ELR (cell line): ENCODE results near the gene TVP23C.

ENCODE experiments used
- DNase-seq: peaks from one replicate; pipeline ENCODE4 v3.0.0-alpha.2; 2015; ENCODE audit warnings: low read depth

Gene TVP23C

GRCh38 chr17:15496735-15497670 is 66.3 kb downstream of the TVP23C start:
- DNase-seq = no peak

- no peak for DNase-seq
Measured at GRCh38 chr17:15494821-15495220, 68.5 kb downstream of the TVP23C start.

GRCh38 chr17:15493693-15494035 is 69.6 kb downstream of the TVP23C start:
- no peak for DNase-seq

DNA sequence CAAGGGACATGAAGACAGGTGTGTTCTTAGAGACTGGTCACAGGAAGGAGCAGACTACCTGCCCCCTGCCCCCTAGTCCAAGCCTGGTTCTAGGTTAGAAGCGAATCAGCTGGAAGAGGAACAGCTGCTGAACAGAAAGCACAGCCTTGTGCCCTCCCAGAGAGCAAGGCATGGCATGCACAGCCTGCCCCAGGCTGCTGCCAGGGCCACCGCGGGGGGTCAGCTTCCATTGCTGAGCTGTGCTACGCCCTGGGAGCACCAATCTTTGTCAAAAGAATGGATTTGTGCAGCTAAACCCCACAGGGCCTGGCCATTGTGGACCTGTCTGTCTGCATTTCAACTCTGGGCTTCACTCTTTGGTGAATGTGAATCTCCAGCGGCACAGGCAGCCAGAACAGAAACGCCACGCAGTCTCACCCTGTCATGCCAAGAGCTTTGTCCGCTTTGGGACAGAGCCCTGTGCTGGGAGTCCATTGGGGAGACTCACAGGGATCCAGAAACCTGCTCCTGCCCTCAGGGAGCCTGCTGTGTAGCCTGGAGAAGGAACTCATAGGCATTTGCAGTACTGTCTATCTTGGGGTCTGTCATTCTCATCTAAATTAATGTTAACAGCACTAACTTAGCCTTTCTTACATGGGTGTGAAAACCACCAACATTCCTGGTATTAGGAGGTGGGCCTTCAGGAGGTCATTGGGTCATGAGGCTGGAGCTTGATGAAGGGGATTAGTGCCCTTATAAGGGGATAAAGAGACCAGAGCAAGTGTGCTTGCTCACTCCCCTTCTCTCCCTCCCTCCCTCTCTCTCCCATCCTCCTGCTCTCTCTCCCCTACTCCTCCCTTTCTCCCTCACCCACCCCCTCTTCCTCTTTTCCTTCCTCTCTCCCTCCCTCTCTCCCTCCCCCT is 70.2 kb downstream of the TVP23C start:
- no peak for DNase-seq

- DNase-seq = no peak
Measured at GRCh38 chr17:15492186-15492585, 71.1 kb downstream of the TVP23C start.

DNA sequence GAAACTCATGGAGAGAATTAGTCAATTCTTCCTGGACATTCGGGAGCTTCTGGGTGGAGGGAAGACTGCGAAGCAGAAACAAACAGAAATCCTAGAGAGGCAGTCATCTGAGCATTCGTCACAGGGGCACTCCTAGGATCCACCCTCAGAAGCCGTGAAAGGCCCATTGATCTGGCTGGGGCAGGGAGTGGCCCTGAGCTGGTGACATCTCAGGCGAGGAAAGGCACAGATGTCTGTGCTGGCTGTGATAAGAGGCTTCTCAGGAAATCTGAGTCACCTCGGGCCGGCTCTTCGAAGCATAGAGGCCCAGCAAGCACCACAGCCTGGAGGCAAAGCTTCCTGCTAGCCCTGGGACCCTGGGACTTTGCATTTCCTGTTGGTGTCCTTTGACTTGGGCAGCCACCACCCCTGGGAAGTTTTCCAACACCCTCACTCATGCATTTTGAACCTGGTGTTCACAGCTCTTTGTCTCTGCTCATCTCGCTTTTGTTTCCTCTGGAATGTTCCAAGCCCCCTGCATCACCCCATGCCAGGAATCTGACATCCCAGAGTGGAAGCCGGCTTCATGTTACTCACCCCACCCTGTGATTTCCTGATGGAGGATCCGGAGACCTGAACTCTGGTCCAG is 72.5 kb downstream of the TVP23C start:
- DNase-seq = peak; percentile 90

DNA sequence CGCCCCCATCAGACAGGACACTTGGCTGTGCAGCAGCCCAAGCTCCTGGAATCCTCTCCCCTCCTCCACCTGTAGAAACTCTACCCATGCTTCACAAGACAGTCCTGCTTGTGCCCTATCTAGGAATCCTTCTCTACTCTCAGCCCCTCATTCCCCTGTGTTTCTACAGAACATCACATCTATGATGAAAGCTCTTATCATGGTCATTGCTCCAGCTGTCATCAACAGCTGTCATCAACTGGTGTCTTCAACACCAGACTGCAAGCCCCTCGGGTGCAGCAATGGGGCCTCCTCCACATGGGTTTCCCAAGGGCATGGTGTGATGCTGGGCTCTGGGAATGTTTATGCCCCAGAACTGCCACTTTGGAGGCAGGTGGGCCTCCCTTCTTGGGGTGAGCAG is 74.7 kb downstream of the TVP23C start:
- no peak for DNase-seq

DNA sequence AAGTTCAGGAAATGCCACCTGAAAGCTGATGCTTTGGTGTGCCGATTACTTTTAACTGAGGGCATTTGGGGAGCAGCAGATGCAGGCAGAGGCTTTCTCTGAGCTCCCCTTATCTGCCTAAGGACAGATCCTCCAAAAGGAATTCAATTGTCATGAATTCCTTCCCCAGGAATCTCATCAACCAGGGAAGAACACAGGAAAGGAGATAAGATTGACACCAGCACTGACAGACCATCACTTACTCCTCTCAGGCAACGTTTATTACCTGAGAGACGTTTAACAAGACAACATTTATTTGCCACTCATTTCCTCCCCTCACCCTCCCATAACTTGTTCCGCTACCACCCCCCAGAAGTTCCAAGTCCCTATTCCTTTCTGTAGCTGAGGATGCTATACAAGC is 78.2 kb downstream of the TVP23C start:
- DNase-seq = no peak

- no peak for DNase-seq
Measured at GRCh38 chr17:15483431-15483830, 79.9 kb downstream of the TVP23C start.

- no peak for DNase-seq
Measured at GRCh38 chr17:15482476-15482875, 80.8 kb downstream of the TVP23C start.

DNA sequence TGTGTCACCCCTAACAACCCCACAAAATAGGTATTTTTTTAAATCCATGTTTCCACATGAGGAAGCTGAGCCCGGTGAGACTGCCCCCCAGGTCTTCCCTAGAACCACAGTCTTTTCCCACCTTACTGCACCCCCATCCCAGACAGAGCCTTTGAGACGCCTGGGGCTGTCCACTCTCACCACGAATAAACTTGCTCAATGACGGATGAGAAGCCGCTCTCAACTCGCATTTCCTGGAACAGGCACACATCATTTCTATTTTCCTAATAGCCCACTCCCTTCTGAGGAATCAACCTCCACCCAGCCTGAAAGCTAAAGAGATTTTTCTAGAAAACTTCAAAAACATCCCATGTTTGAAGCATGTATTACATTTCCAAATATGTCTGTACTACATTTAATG is 81.8 kb downstream of the TVP23C start:
- DNase-seq = no peak

DNA sequence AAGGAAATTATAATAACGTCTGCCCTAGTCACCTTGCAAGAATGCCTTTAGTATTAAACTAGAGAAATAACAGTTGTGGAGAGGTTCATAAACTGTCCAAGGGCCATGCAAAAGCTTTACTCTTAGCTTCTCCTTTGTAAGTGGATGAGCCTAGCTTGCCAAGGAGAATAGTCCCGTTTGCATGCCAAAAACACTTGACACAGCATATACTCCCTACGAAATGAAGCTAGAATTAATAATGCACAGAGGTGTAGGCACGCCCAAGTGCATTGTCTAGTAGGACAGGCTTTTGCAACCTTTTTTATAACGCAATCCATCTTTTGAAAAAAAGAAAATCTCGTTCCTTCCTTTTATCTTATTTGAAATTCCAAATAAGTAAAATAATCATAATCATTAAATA is 83.1 kb downstream of the TVP23C start:
- no peak for DNase-seq

- DNase-seq = peak; percentile 58
Measured at GRCh38 chr17:15479703-15480102, 83.6 kb downstream of the TVP23C start.

GRCh38 chr17:15478845-15479244 is 84.4 kb downstream of the TVP23C start:
- no peak for DNase-seq

- peak; percentile 22 for DNase-seq
Measured at GRCh38 chr17:15475631-15476354, 87.5 kb downstream of the TVP23C start.

DNA sequence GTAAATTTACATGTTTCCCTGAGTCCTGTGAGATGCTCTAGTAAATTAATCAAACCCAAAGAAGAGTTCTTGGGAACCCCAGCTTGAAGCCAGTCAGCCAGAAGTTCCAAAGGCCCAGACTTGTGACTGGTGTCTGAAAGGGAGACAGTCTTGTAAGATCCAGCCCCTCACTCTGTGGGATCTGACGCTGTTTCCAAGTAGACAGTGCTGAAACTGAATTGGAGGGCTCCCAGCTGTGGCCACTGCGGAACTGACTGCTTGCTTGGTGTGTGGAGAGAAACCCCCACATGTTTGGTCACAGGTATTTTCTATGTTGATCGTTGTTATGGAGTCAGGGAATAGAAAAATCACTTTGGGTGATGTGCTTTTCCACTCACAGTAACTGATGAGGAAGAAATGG is 90.4 kb downstream of the TVP23C start:
- DNase-seq = no peak

DNA sequence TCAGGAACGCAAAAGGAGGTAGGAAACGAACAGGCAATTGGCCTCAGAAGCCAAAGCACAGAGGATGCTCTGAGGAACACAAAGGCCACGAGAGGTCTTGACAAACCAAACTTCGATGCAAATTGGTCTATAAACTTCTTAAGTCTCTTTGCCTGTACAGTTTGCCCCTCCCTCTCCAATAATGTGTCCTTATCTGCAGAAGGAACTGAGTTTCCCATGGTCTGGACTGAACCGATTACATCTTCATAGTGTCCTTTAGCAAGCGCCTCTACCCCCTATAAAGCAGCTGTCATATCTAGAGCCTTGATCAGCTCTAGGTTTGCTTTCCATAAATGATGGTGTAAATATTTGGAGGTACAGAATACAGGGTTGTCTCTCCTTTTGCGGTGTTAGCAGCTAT is 92.7 kb downstream of the TVP23C start:
- DNase-seq = no peak

DNA sequence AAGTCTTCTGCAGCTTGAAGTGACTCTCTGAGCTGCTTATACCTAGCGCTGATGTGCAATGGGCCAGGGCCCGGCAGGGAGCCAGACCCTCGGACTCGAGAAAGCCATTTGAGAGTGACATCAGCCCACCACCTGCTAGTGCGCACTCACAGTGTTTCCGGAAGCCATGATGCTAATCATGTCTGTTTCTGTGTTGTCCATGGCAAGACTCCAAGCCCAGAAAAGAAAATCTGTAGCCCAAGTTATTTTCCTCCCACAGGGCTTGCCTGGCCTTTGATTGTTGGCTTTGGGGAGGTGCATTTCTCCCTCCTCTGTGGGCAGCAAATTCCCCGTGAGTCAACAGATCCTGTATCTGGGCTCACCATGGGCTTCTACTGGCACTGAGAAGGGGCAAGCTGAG is 94.0 kb downstream of the TVP23C start:
- DNase-seq = no peak

- no peak for DNase-seq
Measured at GRCh38 chr17:15468126-15468525, 95.2 kb downstream of the TVP23C start.

GRCh38 chr17:15467592-15467991 is 95.7 kb downstream of the TVP23C start, which contains the start of gene CDRT4:
TSS of gene CDRT4 (minus strand) at chr17:15467621. CDS start at chr17:15440238, 27,383 bp downstream.
- no peak for DNase-seq

DNA sequence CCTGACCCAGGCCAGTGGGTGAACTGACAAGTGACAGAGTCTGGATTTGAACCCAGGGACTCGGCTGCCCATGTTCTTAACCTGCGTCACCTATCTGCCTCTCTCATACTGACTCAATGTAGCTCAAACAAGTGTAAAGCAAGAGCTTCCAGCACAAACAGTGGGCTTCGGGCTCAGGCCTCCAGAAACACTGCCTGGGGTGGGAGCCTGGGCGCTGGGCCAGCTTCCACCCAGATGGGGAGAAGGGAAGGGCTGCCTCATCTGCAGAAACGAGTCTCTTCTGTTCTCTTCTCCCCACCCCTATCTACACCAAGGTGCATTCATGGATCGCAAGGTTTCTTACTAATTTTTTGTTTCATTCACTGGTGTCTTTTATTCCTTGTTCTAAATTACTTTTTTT is 97.2 kb downstream of the TVP23C start:
- DNase-seq = no peak
